OCI-LY7 (cell line): ENCODE data around the gene NDOR1.

Experiments
- CTCF ChIP-seq: fragments of 200-600 bp; sonication (generic); conservative IDR thresholded peaks from 2 replicates; pipeline ENCODE4 v1.5.1; 2014; ENCODE audit warnings: mild to moderate bottlenecking, antibody characterized with exemption, low read length, moderate library complexity, mixed read lengths
- EZH2phosphoT487 ChIP-seq: fragments of 200-600 bp; sonication (generic); IDR thresholded peaks from 2 replicates; pipeline ENCODE4 v1.6.1; 2018; ENCODE audit warnings: low read depth, borderline replicate concordance, mild to moderate bottlenecking, mixed run types, antibody characterized with exemption, low read length, moderate library complexity, mixed read lengths

DNA sequence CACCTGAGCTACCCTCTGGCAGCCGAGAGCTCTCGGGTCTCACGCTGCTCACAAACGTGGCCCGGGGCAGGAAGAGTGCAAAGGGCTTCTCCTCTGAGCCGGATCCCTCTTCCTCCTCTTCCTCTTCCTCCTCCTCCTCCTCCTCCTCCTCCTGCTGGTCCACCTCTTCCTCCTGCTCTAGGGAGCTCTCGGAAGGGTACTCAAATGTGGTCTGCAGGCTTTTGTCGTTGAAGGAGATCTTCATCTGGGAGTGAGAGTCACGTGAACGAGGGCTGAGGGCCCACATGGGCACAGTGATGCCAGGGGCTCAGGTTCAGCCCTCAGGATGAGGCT is 13.1 kb upstream of the NDOR1 start:
- TF ChIP-seq EZH2phosphoT487 (no peak), CTCF (no peak)
